ENCODE data around the gene NLGN1.

Gene NLGN1

DNA sequence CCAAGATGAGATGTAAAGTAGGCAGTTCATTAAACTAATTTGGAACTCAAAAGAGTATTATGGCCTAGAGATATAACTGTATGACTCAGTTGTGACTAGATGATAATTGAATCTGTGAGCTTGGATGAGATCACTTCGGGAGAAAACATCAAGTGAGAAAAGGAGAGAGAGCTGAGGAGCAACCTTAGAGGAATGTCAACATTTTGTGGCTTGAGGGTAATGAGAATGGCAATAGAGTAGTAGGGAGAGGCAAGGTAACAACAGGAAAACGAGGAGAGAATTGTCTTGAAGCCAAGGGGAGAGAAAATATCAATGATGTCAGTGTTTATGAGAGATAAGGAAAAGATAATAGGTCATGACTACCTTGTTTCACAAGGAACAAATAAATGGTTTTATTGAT, 580.2 kb downstream of the NLGN1 start:
- no peak for DNase-seq (ENCODE audit: low read depth in 2 of 2)

DNA sequence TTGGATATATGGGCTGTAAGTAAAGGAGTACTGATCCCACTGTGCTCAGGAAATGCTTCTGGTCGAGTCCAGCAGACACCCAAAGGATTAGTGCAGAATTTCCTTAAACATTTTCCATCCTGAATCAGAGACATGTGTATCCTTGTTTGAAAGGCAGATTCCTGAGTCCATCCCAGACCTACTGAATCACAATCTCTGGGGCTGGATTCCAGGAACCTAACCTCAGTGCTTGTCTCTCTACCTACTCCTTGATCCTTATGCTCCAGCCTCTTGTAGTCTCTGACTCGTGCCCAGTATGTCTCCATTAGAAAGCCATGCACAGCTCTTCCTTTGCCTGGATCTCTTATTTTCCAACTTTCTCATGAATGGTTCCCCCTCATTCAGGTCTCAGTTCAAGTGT, 585.8 kb downstream of the NLGN1 start:
- DNase-seq (ENCODE audit: low read depth in 2 of 2) = no peak

DNA sequence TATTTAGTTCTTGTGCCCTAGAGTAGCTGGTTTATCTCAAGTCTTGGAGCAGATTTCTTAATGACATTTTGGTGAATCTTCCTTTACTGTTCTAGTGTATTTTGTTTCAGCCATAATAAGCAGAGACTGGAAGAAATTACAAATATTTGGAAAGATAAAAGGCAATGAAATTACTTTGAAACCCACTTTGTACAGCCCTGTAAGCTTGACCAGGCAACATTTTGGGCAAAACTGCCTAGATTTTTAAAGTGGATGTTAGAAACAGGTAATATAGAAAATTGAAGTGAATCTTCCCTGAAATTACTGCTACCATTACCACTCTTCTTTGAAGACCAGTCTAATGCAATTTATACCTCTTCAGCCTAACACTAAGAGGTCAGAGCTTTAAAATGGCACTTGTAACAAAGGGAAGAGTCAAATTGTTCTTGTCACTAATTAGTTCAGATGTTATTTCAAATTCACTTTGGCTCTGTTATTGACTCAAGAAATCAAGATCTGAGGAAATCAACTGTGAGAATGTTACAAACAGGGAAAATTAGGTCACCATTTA, 589.4 kb downstream of the NLGN1 start:
- no peak for DNase-seq (ENCODE audit: low read depth in 2 of 2)

DNA sequence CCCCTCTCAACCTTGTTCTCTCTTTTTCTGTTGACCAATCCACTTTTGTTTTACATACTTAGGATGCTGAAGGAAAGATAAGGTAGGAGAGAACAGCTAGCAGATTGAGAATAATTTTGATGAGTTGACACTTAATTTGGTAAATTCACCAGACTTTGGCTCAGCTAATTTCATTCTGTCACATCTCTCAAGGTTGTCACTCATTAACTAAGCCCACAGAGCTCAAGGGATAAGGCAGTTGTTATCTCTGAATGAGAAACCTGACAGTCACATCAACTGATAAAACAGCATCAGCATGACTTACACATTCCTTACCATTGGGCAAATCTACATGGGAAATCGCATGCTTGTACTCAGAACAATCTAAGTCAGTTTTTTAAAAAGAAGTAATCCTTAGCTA, 591.4 kb downstream of the NLGN1 start:
- DNase-seq (ENCODE audit: low read depth in 2 of 2) = no peak

DNA sequence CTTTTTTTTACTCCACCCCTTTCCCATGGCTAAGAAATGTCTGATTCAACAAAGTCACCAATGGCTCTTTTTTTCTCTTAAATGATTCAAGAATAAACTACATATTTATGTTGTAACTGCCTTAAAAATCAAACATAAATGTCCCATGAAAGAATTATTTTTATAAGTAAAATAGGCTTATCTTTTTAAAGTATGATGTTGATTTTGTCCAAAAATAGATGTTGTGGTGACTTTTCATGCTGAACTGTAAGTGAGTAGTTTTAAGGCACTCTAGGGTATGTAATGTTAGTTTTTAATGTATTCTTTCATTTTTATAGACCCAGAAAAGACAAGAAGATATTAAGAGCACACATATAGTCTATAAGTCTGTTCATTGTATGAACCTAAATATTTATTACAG, 594.9 kb downstream of the NLGN1 start:
- no peak for DNase-seq (ENCODE audit: low read depth in 2 of 2)

DNA sequence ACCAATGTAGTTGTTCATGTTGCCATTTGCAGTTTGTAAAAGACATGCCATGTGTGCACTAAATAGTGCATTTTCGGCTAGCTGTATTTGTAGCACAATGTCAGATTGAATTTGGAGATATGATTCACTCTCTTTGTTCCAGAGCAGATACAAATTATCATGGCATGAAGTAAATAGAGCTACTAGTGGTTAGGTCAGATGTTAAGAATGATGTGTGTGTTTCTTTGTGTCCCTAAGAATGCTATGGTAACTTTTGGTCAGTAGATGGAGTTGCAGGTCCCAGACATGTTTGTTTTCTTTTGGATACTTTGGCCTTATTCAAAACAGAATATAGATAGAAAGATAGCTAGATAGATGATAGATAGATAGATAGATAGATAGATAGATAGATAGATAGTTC, 595.8 kb downstream of the NLGN1 start:
- no peak for DNase-seq (ENCODE audit: low read depth in 2 of 2)

DNA sequence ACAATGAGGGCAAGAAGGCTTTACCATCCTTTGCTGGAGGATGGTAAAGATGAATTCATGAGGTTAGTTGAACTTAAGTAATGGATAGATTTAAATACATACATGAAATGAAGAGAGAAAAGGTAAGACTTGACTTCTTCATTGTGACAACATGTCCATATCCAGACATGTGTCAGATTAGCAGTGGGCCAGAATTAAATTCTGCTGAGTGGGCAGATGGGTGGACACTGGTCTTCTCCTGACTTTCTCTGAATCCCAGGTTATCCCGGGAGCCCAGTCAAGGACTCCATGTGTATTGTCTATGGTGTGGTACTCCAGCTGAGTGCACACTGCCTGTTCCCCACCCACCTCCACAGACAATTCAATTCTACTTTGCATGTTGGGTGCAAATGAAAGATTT, 603.1 kb downstream of the NLGN1 start:
- no peak for DNase-seq (ENCODE audit: low read depth in 2 of 2)

DNA sequence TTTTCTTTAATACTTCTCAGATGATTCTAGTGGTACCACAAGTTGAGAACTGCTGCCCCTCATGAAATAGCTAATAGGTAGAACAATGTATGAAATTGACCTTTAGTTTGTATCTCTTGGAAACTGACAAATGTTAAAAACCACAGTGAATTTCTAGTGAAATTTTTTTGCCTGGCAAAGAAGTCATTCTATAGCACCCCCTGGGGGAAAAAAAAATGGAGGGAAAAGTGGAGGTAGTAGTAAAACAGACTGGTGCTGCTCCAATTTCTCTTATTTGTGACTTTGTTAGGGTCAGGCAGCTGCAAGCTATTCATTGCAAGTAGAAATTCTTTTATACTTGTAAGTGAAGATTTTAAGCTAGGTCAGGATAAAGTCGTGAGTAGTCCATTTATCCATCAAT, 605.0 kb downstream of the NLGN1 start:
- no peak for DNase-seq (ENCODE audit: low read depth in 2 of 2)

DNA sequence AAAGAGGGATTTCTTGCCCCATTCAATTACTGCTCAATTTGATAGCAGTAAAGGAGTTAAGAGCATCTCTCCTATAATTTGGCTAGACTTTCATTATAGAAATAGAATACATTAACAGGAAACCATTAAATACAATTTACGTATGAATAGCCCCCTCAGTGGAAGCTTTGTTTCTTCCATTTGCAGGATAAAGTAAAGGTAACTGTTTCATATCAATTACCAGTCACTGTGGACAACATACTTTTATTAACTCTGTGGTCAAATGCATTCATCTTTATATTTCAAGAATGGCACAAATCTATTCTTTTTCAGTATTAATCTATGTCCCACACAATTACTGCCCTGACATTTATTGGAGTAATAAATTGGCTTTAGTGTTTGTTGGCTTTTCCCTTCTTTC, 613.4 kb downstream of the NLGN1 start:
- DNase-seq (ENCODE audit: low read depth in 2 of 2) = no peak

DNA sequence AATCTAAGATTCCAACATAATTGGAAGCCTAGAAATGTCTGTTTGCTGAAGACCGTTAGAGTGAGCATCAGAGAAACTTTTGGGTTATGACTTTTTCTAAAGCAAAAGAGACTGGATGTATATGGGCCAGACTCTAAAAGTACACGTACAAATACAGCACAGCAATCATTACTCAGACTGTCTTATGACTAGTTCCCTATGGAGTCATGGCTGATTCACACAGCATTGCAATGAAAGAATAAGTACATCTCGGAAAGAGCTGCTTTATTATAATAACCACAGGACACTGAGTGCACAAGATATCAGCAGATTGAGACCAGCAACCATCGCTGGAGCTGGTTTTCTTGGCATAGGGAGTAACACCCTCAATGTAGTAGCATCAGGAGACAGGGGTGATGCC, 618.6 kb downstream of the NLGN1 start:
- DNase-seq (ENCODE audit: low read depth in 2 of 2) = no peak

DNA sequence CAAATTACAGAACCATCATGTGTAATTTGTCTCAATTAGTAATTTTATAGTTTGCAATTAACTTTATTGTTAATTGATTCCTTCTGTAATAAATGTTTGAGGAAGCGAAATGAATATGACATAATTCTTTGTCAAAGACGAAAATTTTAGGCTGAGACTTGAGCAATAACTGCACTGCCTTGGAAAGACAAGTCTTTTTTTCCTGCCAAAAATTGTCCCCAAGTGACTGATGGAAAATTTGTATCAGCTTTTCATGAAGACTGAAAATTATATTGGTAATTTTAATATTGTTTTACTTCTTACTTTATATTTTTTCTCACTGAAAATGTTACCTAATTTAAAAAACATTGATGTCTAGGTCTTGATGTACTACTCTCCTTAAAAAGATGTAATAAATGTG, 622.6 kb downstream of the NLGN1 start:
- DNase-seq (ENCODE audit: low read depth in 2 of 2) = no peak

DNA sequence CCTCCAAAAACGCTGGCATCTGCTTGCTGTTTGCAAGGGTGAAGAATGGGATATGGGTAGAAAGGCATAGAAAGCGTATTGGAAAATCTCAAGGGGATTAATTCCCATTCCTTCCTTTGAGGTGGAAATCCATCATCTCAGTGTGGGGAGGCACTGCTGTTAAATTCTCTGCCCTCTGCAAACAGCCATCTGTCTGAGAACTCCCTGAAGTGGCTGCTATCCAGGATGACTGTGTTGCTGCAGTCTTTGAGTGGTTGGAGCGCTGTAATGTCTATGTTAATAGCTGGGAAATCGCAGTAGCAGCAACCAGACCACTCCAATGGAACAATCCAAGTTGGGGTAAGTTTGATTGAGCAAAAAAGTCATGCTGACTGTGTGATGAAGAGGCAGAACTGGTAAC, 625.9 kb downstream of the NLGN1 start:
- no peak for DNase-seq (ENCODE audit: low read depth in 2 of 2)

DNA sequence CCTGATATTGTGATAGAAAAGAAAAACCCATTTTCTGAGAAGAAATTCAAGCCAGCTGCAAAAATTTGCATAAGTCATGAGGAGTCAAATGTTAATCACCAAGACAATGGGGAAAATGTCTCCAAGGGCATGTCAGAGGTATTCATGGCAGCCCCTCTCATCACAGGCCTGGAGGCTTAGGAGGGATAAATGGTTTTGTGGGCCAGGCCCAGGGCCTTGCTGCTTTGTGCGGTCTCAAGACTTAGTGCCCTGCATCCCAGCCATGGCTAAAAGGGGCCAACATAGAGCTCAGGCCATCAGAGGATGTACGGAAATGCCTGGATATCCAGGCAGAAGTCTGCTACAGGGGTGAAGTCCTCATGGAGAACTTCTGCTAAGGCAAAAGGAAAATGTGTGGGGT, 631.1 kb downstream of the NLGN1 start:
- DNase-seq (ENCODE audit: low read depth in 2 of 2) = no peak

DNA sequence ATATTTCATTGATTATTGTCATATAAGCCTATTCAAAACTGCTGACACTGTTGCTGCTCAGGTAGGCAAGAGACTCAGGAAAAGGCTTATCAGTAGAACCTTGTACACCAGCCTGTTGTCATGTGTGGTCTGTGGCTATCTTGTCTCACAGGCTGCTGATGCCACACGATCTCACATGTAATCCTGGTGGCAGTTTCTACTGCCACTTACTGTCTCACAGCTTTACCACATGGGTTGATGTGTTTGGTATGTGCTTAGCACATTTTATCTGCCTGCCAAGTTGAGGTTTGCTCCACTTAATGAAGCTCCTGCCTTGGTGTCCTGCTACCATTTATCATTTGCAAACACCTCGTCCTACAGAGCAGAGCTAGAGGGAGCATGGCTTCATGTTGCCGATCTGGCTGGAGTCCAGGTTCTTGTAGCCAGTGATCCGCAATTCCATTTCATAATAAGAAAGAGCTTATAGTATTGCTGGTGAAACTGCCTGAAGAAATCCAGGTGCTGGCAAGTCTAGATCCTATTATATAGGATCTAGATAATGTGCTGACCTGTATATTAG, 637.9 kb downstream of the NLGN1 start:
- DNase-seq (ENCODE audit: low read depth in 2 of 2) = no peak

DNA sequence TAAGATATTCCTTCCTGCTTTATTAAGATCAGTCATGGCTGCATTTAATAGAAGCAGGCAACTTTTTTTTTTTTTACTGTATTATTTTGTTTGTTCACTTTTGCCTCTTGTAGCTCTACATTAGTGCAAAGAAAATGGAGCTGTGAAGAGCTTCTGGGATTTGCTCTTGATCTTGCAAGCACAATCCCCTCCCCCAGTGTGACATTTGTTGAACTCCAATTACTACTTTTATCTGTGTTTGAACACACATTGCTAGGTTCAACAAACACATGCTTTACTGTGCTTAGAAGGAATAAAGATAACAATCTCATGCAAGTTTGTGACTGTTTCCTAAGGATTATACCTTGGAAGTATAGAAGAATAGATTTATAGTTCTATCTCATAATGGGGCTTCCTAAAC, 648.8 kb downstream of the NLGN1 start:
- no peak for DNase-seq (ENCODE audit: low read depth in 2 of 2)

DNA sequence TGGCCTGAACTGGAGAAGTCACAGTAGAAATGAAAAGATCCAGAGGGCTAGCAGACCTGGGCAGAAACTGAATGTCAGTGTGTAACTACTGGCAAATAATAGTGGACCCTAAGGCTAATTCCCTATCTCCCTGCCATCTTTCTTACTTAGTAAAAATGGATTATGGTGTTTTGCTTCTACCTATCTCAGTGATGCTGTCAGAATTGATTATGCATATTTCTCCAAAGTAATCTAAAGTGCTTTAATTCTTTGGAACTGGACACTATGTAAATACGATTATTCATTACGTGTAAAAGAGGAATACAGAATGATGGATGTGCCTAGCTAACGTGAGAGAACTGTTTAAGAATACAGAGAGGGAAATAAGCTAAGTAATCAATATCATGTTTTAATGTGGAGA, 651.9 kb downstream of the NLGN1 start:
- DNase-seq (ENCODE audit: low read depth in 2 of 2) = no peak

DNA sequence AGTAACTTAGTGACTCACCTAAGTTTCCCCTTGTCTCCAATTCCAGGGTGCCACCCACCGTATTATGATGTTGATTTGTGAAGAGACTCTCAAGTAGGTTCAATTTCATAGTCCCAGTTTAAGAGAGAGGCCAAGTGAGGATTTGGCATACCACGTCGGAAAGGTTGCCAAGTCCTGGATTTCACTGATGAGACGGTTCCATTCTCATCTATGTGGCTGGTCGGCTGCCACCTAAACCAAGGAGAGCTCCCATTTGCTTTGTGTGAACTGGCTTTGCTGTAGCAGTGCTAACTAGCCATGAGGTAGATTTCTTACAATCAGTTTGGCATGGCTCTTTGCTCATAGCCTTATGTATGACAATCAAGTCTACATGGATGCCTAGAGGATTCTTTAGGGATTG, 653.6 kb downstream of the NLGN1 start:
- DNase-seq (ENCODE audit: low read depth in 2 of 2) = no peak

DNA sequence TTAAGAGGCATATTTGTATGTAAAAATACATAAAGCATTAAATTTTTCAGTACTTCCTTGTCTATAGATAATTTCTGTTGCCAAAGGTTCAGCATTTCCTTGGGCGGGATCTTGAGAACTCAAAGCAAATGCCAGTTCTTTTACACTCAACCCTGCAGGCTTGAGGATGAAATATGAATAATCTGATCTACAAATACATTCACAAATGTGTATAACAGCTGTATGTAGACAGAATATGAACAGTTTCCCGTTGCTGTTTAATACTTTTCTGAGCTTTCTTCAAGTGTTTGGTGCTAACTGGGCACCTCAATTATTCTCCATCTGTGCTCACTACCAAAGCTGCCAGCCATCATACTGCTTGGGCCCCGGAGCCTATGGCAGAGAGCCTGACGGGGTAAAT, 661.3 kb downstream of the NLGN1 start:
- no peak for DNase-seq (ENCODE audit: low read depth in 2 of 2)

DNA sequence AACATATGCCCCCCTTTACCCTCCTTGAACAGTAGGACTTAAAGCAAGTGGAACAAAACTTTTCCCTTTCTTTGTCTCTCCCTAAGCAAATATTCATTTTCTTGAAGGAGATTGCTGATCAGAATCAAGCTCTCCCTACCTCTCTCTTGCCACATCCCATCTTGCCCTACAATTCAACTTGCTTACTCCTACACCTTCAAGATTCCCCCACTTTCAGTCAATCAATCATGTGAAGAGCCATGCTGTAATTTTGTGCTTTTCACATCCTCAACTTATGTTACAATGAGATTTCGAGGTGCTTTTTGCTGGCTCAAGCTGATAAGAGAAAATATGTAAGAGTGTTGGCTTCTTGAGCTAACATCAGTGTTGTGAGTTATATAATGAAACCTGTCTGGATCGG, 662.9 kb downstream of the NLGN1 start:
- no peak for DNase-seq (ENCODE audit: low read depth in 2 of 2)

DNA sequence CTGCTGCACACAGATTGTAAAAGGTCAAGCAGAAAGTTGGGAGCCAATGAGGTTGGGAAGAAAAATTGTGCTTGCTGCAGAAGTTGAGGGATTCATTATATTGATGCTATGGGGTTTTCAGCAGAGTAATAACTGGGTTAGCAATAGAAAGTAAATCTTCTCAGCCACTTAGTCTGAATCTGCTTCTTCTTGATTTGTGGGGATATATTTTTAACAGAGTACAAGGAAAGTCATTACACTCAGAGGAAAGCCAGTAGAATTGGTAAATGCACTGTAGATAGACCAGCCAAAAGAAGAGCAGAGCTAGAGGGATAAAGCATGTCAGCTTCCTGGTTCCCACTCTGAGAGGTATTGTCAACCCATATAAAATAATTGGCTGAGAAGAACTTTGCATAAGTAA, 663.6 kb downstream of the NLGN1 start:
- no peak for DNase-seq (ENCODE audit: low read depth in 2 of 2)

DNA sequence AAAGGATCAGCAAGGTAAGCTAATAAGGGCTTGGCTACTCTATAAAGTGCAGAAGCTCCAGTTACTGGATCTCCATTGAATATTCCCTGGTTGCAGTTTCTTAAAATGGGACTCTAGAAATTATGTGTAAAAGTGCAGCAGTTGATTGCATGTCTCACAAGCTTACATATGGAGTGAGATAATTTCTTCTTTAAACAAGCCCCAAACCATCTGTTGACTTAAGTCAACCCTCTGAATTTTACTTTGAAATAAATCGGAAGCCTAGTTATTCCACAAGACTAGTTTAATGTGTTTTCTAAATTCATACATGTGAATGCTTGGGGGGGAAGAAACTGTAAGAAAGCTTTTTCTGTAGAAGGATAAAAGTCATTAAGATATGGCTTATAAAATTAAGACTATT, 664.2 kb downstream of the NLGN1 start:
- no peak for DNase-seq (ENCODE audit: low read depth in 2 of 2)

DNA sequence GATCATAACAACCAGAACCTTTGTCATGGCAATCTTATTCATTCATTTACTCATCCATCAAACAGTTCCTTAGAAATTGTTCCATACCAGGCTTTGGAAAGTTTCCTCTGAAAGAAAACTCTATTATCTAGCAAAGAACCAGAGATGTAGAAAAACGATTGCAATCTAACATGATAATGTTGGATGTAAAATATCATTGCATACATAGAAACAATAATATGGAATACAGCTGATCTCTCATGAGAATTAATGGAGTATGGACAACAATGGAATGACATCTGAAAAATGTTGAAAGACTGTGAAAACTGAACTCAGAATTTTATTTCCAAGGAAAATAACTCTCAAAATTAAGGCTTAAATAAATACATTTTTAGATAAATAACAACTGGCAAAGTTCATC, 665.4 kb downstream of the NLGN1 start:
- no peak for DNase-seq (ENCODE audit: low read depth in 2 of 2)

DNA sequence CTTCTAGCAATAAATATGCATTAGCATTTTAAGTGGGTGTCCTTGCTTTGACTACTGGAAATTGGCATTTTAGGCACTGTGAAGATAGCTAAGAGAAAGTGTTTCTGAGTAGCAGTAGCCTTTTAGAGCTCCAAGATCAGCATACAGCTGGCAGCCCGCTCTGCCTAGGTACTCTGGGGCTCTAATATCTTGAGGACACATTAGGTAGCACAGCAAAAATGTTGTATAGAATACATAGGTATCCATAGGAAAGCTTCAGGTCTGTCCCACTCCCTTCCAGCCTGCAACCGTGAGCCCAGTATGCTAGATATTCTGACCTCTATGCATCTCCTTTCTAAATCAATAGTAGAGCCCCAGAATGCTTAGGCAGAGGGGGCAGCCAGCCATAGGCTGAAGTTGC, 670.5 kb downstream of the NLGN1 start:
- DNase-seq (ENCODE audit: low read depth in 2 of 2) = no peak

DNA sequence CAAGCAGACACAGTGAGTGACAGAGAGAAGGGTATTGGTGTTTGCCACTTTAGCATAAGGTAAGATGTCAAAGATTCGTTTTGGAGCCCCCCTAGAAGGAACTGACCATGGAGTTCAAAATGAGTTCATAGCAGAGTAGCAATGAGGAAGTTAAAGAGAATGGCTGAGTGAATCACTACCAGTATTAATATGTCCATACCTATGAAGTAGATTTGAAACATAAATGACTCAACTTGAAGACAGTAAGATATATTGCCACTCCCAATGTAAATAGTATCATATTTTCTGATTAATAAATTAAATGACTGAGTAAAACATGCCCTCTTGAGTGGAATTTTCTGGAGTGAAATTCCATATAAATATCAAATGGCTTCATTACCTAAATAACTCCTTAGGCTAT, 675.1 kb downstream of the NLGN1 start:
- DNase-seq (ENCODE audit: low read depth in 2 of 2) = no peak

DNA sequence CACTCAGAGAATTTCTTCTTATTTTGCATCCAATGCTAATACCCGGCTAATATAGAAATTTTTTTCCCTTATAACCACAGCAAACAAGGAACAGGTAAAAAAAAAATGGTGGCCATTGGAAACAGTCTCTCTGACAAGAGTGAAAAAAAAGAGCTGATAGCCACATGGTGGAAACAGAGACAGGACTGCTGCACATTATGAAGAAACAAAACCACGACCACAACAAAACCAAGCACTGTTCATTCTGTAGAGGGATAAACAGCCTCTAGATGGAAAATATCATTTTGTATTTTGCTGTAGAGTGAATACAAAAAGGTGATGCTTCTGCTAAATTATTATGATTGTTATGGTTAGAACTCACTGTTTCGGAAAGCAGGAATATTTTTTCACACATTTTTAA, 686.2 kb downstream of the NLGN1 start:
- no peak for DNase-seq (ENCODE audit: low read depth in 2 of 2)

Data from stimulated activated CD8-positive, alpha-beta memory T cell treated with anti-CD3 and anti-CD28 coated beads, Interleukin-15, amount 100 ng/mL, for 4 hours (primary cell).